ENCODE data around the gene C2orf92.

The C2orf92 gene

GRCh38 chr2:97745474-97746174, 76.1 kb downstream of the C2orf92 start:
- DNase-seq (ENCODE audit: low spot score), result no peak

DNA sequence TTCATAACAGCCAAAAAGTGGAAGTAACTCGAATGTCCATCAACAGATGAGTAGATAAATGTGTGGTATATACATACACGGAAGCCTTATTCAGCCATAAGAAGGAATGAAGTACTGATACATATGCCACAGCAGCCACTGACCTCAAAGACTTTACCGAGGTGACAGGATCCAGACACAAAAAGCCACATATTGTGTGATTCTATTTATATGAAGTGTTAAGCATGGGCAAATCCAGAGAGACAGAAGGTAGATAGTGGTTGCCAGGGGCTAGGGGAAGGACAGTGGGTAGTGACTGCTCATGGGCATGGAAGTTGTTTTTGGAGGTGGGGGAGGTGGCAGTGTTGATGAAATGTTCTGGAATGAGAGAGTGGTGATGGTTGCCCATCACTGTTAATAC, 77.8 kb downstream of the C2orf92 start:
- no peak for DNase-seq (ENCODE audit: low spot score)

- DNase-seq (ENCODE audit: low spot score), result no peak
Measured at GRCh38 chr2:97747716-97748115, 78.2 kb downstream of the C2orf92 start.

GRCh38 chr2:97749581-97749980, 80.1 kb downstream of the C2orf92 start:
- DNase-seq (ENCODE audit: low spot score), result no peak

GRCh38 chr2:97750017-97750416, 80.5 kb downstream of the C2orf92 start:
- DNase-seq (ENCODE audit: low spot score), result no peak

- DNase-seq (ENCODE audit: low spot score), result no peak
Measured at GRCh38 chr2:97751752-97752151, 82.2 kb downstream of the C2orf92 start.
